ENCODE data around the gene SLC37A1. TPM values are rescaled to one million over a fixed set of nuclear protein-coding genes. Genes with fewer than 3 reads are reported as not detected.
A peak's percentile ranks its signal among the peaks of the same experiment; 100 is the strongest.

The SLC37A1 gene
- total RNA-seq = 29.3 and 34.2 TPM in 2 replicates

- no peaks in the 10 kb centered on the region for H3K27me3 ChIP-seq (ENCODE audit: control insufficient read depth, insufficient read depth, low read length)
- TF ChIP-seq, protein P1, sequence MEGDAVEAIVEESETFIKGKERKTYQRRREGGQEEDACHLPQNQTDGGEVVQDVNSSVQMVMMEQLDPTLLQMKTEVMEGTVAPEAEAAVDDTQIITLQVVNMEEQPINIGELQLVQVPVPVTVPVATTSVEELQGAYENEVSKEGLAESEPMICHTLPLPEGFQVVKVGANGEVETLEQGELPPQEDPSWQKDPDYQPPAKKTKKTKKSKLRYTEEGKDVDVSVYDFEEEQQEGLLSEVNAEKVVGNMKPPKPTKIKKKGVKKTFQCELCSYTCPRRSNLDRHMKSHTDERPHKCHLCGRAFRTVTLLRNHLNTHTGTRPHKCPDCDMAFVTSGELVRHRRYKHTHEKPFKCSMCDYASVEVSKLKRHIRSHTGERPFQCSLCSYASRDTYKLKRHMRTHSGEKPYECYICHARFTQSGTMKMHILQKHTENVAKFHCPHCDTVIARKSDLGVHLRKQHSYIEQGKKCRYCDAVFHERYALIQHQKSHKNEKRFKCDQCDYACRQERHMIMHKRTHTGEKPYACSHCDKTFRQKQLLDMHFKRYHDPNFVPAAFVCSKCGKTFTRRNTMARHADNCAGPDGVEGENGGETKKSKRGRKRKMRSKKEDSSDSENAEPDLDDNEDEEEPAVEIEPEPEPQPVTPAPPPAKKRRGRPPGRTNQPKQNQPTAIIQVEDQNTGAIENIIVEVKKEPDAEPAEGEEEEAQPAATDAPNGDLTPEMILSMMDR (IDR thresholded peaks at IDR 0.05; ENCODE audit: insufficient read depth, low read length, poor library complexity, severe bottlenecking) = no peak
- peak within 1 kb of the TSS; percentile 75 for H3K4me3 ChIP-seq (ENCODE audit: low read depth, low read length)
- H3K36me3 ChIP-seq (ENCODE audit: control insufficient read depth, insufficient read depth, low read length) = no peaks in the 10 kb centered on the region
- no peak for DNase-seq (ENCODE audit: low read depth)
Observed at GRCh38 chr21:42513151-42513984, at the start of gene SLC37A1. Gene SLC37A1, plus strand, starts transcription at chr21:42513852. Its CDS starts 4,603 bp downstream, at chr21:42518455.

GRCh38 chr21:42463861-42464515 lies 49.7 kb upstream of the SLC37A1 start:
- no peaks in the 10 kb centered on the region for H3K27me3 ChIP-seq (ENCODE audit: control insufficient read depth, insufficient read depth, low read length)
- no peak for DNase-seq (ENCODE audit: low read depth)
- no peaks in the 10 kb centered on the region for H3K36me3 ChIP-seq (ENCODE audit: control insufficient read depth, insufficient read depth, low read length)
- TF ChIP-seq, protein P1 (IDR thresholded peaks at IDR 0.05; ENCODE audit: insufficient read depth, low read length, poor library complexity, severe bottlenecking) = no peak
- H3K4me3 ChIP-seq (ENCODE audit: low read depth, low read length) = no peak overlapping the region

DNA sequence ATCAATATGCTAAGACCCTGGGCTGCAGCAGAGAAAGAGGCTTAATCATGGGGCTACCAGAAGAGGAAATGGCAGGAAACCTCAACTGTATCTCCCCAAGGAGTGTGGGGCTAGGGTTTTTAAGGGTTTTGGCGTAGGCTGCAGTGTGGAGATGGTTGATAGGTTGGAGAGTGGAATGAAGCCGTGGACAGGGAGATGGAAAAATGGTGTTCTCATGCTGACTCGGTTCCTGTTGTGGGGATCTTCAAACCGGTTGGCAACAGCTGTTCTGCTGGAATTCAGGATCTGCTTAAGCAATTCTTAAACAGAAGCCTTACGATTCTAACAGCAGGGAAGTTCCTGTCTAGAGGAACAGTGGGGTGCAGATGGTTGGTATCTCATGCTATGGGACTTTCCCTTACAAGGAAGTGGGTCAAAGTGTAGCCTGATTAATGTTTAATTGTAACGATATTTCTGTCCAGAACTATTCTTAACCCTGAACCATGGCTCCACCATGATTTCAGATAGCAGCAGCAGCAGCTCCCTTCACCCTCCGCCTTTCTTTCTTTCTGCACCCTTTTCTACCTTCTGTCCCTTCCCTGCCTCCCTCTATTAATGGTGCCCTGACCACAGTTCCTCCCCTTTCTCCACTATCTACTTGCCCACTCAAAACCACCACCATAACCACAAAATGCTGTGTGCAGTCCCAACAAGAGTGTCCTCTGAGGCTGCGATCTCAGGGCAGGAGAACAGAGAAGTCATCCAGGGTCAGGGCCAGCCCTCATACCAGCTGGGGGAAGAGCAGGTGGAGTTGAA lies 48.4 kb upstream of the SLC37A1 start:
- no peaks in the 10 kb centered on the region for H3K36me3 ChIP-seq (ENCODE audit: control insufficient read depth, insufficient read depth, low read length)
- H3K4me3 ChIP-seq (ENCODE audit: low read depth, low read length) = no peak overlapping the region
- no peaks in the 10 kb centered on the region for H3K27me3 ChIP-seq (ENCODE audit: control insufficient read depth, insufficient read depth, low read length)
- TF ChIP-seq, protein P1 (IDR thresholded peaks at IDR 0.05; ENCODE audit: insufficient read depth, low read length, poor library complexity, severe bottlenecking) = no peak
- DNase-seq (ENCODE audit: low read depth) = no peak

DNA sequence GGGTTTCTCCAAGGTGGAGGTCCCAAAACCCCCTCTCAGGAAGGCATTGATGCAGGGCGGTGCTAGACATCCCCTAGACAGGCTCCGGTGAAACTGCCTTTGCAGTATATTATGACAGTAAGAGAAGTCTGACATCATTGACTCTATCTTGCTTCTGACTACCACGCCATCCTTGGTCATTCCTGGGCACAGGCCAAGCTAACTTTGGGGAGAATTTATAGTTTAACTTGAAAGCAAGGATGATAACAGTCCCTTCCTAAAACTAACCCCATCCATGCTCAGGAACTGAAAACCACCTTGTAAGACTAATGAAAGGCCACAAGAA lies 47.9 kb upstream of the SLC37A1 start:
- no peak for DNase-seq (ENCODE audit: low read depth)
- no peaks in the 10 kb centered on the region for H3K27me3 ChIP-seq (ENCODE audit: control insufficient read depth, insufficient read depth, low read length)
- no peaks in the 10 kb centered on the region for H3K36me3 ChIP-seq (ENCODE audit: control insufficient read depth, insufficient read depth, low read length)
- H3K4me3 ChIP-seq (ENCODE audit: low read depth, low read length) = no peak overlapping the region
- TF ChIP-seq, protein P1 (IDR thresholded peaks at IDR 0.05; ENCODE audit: insufficient read depth, low read length, poor library complexity, severe bottlenecking) = no peak

DNA sequence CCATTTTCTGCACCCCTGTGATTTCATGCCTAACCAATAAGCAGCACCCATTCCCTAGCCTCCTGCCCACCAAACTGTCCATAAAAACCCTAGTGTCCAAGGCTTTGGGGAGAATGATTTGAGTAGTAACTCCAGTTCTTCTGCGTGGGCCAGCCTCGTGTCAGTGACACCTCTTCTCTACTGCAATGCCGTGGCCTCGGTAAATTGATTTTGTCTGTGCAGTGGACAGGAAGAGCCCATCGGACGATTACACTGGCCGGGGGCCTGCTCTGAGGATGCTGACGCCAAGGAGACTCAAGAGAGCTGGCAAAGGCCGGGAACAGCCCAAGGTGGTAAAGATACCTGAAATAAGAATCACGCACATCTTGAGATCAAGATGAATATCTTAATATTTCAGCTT lies 47.0 kb upstream of the SLC37A1 start:
- no peak for DNase-seq (ENCODE audit: low read depth)
- TF ChIP-seq, protein P1 (IDR thresholded peaks at IDR 0.05; ENCODE audit: insufficient read depth, low read length, poor library complexity, severe bottlenecking) = no peak

More for the DNA sequence above, 47.0 kb upstream of the SLC37A1 start:
- no peaks in the 10 kb centered on the region for H3K27me3 ChIP-seq (ENCODE audit: control insufficient read depth, insufficient read depth, low read length)
- H3K4me3 ChIP-seq (ENCODE audit: low read depth, low read length) = no peak overlapping the region
- H3K36me3 ChIP-seq (ENCODE audit: control insufficient read depth, insufficient read depth, low read length) = no peaks in the 10 kb centered on the region

Measured in kidney epithelial cell (primary cell).